ENCODE measurements around the gene CPSF6. TPM values are rescaled to one million over a fixed set of nuclear protein-coding genes. Genes with fewer than 3 reads are reported as not detected.
A peak's percentile ranks its signal among the peaks of the same experiment; 100 is the strongest.
"Not testable (repeated sequence)": the region's sequence is repeated elsewhere in the genome, so short reads cannot be mapped to it uniquely, and the experiment has no call there.

Gene CPSF6, protein sequence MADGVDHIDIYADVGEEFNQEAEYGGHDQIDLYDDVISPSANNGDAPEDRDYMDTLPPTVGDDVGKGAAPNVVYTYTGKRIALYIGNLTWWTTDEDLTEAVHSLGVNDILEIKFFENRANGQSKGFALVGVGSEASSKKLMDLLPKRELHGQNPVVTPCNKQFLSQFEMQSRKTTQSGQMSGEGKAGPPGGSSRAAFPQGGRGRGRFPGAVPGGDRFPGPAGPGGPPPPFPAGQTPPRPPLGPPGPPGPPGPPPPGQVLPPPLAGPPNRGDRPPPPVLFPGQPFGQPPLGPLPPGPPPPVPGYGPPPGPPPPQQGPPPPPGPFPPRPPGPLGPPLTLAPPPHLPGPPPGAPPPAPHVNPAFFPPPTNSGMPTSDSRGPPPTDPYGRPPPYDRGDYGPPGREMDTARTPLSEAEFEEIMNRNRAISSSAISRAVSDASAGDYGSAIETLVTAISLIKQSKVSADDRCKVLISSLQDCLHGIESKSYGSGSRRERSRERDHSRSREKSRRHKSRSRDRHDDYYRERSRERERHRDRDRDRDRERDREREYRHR
- total RNA-seq (10 to 100 TPM; 13.2 to 52.0 (median 44.8) TPM), polyA plus RNA-seq (10 to 100 TPM; 19.1 to 50.9 (median 32.3) TPM)
- long read RNA-seq, donor 1, full-length matches to known transcripts, result 10 of 23 reads
- long read RNA-seq, donor 1, partial matches to known transcripts, result 7 of 23 reads
- long read RNA-seq, donor 1, other reads (novel, unspliced or antisense), result 6 of 23 reads
- long read RNA-seq, donor 2, full-length matches to known transcripts, result 6 of 23 reads
- long read RNA-seq, donor 2, partial matches to known transcripts, result 17 of 23 reads
- long read RNA-seq, donor 2, other reads (novel, unspliced or antisense), result 0 of 23 reads
- long read RNA-seq, donor 3, full-length matches to known transcripts, result 5 of 10 reads
- long read RNA-seq, donor 3, partial matches to known transcripts, result 5 of 10 reads
- long read RNA-seq, donor 3, other reads (novel, unspliced or antisense), result 0 of 10 reads
- long read RNA-seq, donor 4, full-length matches to known transcripts, result 21 of 36 reads
- long read RNA-seq, donor 4, partial matches to known transcripts, result 6 of 36 reads
- long read RNA-seq, donor 4, other reads (novel, unspliced or antisense), result 9 of 36 reads
- long read RNA-seq, donor 5, full-length matches to known transcripts, result 75 of 98 reads
- long read RNA-seq, donor 5, partial matches to known transcripts, result 3 of 98 reads
- long read RNA-seq, donor 5, other reads (novel, unspliced or antisense), result 20 of 98 reads
- long read RNA-seq, donor 6, full-length matches to known transcripts, result 14 of 23 reads
- long read RNA-seq, donor 6, partial matches to known transcripts, result 4 of 23 reads
- long read RNA-seq, donor 6, other reads (novel, unspliced or antisense), result 5 of 23 reads
- long read RNA-seq, donor 7, full-length matches to known transcripts, result 3 of 3 reads
- long read RNA-seq, donor 7, partial matches to known transcripts, result 0 of 3 reads
- long read RNA-seq, donor 7, other reads (novel, unspliced or antisense), result 0 of 3 reads
- long read RNA-seq, donor 8, full-length matches to known transcripts, result 9 of 16 reads
- long read RNA-seq, donor 8, partial matches to known transcripts, result 7 of 16 reads
- long read RNA-seq, donor 8, other reads (novel, unspliced or antisense), result 0 of 16 reads
- long read RNA-seq, donor 9, full-length matches to known transcripts, result 7 of 7 reads
- long read RNA-seq, donor 9, partial matches to known transcripts, result 0 of 7 reads
- long read RNA-seq, donor 9, other reads (novel, unspliced or antisense), result 0 of 7 reads
- long read RNA-seq, donor 10, full-length matches to known transcripts, result 5 of 36 reads
- long read RNA-seq, donor 10, partial matches to known transcripts, result 31 of 36 reads
- long read RNA-seq, donor 10, other reads (novel, unspliced or antisense), result 0 of 36 reads

DNA sequence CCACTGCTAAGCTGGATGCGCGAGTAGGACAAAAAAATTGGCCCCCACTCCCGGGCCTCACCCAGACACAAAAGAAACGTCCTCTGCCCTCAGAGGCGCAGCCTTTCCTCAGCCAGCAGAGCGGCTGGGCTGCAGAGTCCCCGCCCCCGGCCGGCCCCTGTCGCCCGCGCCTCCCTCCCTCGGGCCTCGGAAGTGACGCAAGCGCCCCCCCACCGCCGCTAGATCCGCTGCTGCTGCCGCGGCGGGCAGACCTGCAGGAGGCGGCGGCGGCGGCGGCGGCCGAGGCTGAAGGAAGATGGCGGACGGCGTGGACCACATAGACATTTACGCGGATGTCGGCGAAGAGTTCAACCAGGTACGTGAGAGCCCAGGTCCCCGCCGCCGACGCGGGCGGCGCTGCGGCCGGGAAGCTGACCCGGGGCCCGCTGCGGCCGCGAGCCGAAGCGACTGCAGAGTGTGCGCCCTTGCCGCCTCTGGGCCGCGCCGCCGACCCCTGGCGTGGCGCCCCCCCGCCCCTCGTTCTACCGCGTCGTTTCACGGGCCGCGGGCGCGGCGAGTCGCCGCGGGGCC lies at the start of gene CPSF6:
TSS of gene CPSF6 (plus strand) at position 218 of the 570 bp plus-strand sequence. CDS start at position 296, 78 bp downstream.
- intact Hi-C loops (cut with DNase I), result no loop called here
- no peaks in the 10 kb centered on the region for H3K36me3 ChIP-seq (replicated peaks in 1 of 2)
- H3K4me3 ChIP-seq, result peak within 1 kb of the TSS; percentile 21 to 90 (median 56)
- DNase-seq, result peak; percentile 95 to 98 (median 96)
- 0 to 2% (median 0%) methylated on average over 9 to 74 of the region's 75 CpGs for WGBS, 4 donors
- H3K27me3 ChIP-seq, result no peaks in the 10 kb centered on the region
- peaks cover 20 to 45% of the 10 kb centered on the region in 2 donors for H3K4me1 ChIP-seq (replicated peaks in 1 of 2)
- H3K9me3 ChIP-seq (replicated peaks in 1 of 3), result no peaks in the 10 kb centered on the region
- TF ChIP-seq, protein P1, sequence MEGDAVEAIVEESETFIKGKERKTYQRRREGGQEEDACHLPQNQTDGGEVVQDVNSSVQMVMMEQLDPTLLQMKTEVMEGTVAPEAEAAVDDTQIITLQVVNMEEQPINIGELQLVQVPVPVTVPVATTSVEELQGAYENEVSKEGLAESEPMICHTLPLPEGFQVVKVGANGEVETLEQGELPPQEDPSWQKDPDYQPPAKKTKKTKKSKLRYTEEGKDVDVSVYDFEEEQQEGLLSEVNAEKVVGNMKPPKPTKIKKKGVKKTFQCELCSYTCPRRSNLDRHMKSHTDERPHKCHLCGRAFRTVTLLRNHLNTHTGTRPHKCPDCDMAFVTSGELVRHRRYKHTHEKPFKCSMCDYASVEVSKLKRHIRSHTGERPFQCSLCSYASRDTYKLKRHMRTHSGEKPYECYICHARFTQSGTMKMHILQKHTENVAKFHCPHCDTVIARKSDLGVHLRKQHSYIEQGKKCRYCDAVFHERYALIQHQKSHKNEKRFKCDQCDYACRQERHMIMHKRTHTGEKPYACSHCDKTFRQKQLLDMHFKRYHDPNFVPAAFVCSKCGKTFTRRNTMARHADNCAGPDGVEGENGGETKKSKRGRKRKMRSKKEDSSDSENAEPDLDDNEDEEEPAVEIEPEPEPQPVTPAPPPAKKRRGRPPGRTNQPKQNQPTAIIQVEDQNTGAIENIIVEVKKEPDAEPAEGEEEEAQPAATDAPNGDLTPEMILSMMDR (IDR thresholded peaks at IDR 0.05), result peak in 1 of 6 experiments; percentile 6
- peak; percentile 92 to 97 for TF ChIP-seq POLR2A (IDR thresholded peaks at IDR 0.05)
- H3K27ac ChIP-seq, result peak within 1 kb of the TSS; percentile 37 to 99 (median 86)

DNA sequence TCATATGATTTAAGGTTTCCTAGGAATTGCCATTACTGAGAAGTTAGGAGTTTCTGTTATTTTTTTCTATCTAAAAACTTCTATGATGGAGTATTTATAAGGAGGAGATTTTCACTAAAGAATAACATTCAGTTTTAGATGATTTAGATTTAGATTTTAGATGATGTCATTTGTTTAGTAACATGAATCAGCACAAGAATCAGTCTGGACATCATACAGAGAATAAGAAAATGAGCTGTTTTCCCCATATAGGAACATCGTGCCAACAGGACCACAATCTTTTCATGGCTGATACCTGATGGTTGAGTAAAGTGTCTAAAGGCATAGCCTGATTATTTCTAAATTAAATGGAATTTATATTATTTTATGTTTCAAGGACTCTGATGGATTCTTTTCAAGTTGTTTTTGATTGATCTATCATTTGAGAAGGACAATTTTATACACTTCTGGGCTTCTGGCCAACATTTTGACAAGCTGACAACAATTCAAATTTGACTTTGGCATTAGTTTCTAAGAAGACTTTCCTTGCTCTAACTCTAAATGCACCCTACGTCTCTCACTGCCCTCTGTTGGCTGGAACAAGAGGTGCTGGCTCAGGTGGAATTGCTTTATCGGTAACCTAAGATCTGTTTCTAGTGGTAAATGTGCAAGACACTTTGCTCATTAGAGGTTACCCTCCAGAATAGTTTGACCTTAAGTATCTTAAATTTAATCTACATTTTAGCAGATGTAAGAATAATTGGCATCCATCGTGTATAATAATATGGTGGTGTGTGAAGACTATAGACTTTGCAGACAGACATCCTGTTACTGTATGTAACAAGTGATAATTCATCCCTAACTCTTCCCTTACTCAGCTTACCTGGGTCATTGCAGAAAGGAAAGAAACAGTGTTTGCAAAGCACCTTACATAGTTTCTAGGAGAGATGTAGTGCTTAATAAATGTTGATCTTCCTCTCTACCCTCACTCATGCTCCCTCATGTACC lies 42.8 kb upstream of the CPSF6 start:
- Histone ChIP-seq H3K9me3 (replicated peaks in 1 of 3) (peaks cover 0 to 11% (median 0%) of the 10 kb centered on the region in 3 donors), H3K27ac (no peak overlapping the region), H3K36me3 (replicated peaks in 1 of 2) (no peaks in the 10 kb centered on the region), H3K4me1 (replicated peaks in 1 of 2) (no peaks in the 10 kb centered on the region), H3K27me3 (no peaks in the 10 kb centered on the region), H3K4me3 (no peak overlapping the region)
- WGBS, 4 donors, result 48 to 64% (median 51%) methylated on average over 4 of the region's 4 CpGs
- intact Hi-C loops (cut with DNase I), result no loop called here
- DNase-seq, result peak in 6 of 7 donors; percentile 14 to 70 (median 32)
- TF ChIP-seq, protein P1 (IDR thresholded peaks at IDR 0.05), result peak in 5 of 6 experiments; percentile 34 to 58 (median 41)
- no peak for TF ChIP-seq POLR2A (IDR thresholded peaks at IDR 0.05)

DNA sequence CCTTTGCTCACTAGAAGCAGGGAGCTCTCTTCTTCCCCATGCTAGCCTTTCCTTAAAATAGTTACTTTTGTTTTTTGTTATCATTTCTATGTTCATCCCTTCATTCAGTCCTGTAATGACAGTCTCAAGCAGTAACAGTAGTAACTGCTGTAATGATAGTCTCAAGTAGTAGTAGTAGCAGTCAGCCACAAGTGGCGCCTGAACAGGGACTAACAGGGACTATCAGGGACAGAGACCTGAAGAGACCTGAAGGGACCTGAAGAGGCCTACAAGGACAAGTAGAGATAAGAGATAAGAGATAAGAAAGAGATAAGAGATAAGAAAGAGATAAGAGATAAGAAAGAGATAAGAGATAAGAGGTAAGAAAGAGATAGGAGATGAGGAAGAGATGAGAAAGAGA lies 39.4 kb upstream of the CPSF6 start:
- WGBS, 4 donors, result 89 to 100% (median 96%) methylated on average over 1 of the region's 1 CpG
- DNase-seq; H3K4me1 ChIP-seq (replicated peaks in 1 of 2); H3K36me3 ChIP-seq (replicated peaks in 1 of 2); H3K27me3 ChIP-seq; H3K27ac ChIP-seq; H3K4me3 ChIP-seq; intact Hi-C loops (cut with DNase I): not testable (repeated sequence)
- H3K9me3 ChIP-seq (replicated peaks in 1 of 3), result peaks cover 0 to 11% (median 0%) of the 10 kb centered on the region in 3 donors
